Measurements from ENCODE around the gene ANKRD44.
A peak's percentile ranks its signal among the peaks of the same experiment; 100 is the strongest.
"Not testable (repeated sequence)": the region's sequence is repeated elsewhere in the genome, so short reads cannot be mapped to it uniquely, and the experiment has no call there.

Gene ANKRD44

DNA sequence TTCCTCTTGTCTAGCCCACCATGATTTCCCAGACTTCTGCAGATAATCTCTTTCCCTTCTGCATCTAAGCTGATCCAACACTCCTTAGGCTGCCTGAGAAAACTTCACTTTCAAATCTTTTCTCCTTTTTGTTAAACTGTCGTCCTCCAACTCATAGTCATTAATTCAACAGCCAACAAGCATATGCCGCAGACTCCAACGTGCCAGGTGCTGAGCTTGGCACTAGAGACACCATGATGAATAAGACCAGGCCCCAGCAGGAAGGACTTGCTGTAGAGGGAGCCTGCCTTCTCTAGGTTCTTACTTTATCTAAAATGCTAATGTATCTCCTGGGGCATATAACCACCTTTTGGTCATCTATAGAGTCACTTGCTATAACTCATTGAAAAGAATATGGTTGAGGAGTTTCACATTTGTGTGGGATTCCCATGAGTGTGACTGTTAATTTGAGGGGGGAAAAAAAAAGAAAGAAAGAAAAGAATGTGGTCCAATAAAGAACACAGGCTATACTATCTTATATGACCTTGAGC lies 51.0 kb downstream of the ANKRD44 start:
- no peak for DNase-seq (ENCODE audit: low read depth in 2 of 2)

- DNase-seq (ENCODE audit: low read depth in 2 of 2) = no peak
These were observed 52.0 kb downstream of the ANKRD44 start for GRCh38 chr2:197258580-197258979.

GRCh38 chr2:197256547-197257170 lies 53.9 kb downstream of the ANKRD44 start:
- no peak for DNase-seq (ENCODE audit: low read depth in 2 of 2)

DNA sequence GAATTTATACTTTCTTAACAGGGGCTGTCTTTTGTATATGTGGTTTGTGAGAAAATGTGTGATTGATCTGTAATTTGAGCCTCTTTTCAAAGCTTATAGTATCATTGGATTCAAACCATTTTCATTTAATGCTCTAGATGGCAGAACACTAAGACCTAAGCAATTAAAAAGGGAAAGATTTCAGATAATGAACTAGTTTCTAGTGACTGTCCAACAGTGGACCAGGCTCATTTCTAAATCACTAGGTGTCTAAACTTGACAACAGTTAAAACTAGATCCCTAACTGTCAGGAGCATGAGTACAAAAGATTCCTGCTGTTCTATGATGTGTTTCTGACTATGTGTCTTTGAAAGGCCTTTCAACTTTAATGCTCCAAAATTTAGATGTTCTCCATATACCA lies 54.6 kb downstream of the ANKRD44 start:
- no peak for DNase-seq (ENCODE audit: low read depth in 2 of 2)

DNA sequence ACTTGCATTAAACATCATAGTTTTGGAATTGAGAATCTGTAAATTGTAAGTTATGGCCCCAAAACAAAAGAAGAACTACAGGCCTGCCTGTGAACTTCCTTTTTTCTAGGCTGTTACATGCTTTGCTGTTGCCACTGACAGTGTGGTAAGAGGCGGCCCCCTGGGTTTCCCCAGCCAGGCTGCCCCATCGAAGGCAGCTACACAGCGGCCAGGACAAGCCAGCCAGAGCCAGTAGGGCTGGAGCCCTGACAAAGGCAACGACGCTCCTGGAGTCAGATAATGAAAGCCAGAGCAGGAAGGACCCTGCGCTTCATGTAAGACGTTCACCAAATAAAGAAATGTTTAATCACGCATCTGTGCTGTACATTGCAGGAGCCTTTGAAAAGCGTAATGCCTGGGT lies 55.0 kb downstream of the ANKRD44 start:
- peak; percentile 24 to 27 for DNase-seq (ENCODE audit: low read depth in 2 of 2)

- no peak for DNase-seq (ENCODE audit: low read depth in 2 of 2)
These were observed 55.6 kb downstream of the ANKRD44 start for GRCh38 chr2:197254776-197255530.

DNA sequence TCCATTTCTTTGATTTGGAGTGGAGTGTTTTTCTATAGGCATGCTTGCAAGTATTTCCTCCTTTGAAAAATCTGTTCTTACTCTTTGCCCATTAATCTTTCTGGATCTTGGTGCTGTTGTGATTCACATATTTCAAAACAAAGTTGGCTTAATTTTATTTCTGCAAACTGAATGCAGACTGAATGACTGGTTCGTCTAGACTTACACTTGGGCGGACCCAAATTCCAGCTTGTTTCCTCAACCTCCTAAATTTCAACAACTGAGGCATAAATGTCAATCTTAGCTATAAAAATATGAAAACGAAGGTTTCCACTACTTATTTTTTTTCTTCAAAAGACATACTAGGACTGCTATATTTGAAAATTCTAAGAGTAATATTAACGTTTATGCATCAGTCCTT lies 59.0 kb downstream of the ANKRD44 start:
- DNase-seq (ENCODE audit: low read depth in 2 of 2) = no peak

GRCh38 chr2:197251163-197251562 lies 59.4 kb downstream of the ANKRD44 start:
- DNase-seq (ENCODE audit: low read depth in 2 of 2) = no peak

DNA sequence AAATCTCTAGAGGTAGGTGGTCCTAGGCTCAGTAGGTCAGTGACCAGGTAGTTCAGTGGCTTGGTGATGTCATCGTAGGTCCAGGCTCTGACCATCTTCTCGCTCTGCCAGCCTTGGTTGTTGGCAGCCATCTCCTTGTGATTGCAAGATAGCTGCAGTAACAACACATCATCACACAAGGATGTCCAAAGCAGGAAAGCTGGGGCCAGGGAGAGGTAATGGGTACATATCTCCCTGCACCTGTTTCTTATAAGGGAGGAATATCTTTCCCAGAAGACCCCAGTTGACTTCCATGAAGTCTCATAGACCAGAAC lies 60.5 kb downstream of the ANKRD44 start:
- no peak for DNase-seq (ENCODE audit: low read depth in 2 of 2)

DNA sequence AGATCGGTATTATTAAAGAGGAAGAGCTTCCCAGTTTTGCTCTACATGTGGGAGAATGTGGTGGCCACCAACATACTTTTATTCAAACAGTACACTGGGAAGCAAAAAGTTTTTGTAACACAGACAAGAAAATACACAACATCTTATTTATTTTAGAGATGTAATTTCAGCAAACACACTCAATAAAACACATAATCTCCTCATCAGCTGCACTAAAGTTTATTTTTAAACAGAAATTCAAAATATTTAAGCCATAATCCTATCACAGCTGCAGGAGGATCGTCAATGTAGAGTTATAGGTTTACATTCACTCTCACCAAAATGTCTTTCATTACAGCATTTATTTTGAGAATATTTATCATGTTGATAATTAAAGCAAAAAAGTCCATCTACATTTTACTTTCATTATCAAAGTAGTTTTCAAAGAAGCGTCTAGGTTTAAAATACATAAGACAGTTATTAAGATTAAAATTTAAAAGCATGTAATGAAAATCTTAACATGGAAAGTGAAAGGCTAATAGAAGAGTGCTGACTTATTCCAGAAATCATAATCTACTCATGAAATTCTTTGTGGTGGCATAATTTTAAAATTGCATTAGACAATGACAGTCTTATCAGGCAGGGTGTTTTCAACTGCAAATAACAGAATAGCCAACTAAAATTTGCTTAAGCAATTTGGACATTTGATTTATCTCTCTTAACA lies 61.0 kb downstream of the ANKRD44 start:
- DNase-seq (ENCODE audit: low read depth in 2 of 2) = no peak

GRCh38 chr2:197248623-197249022 lies 62.0 kb downstream of the ANKRD44 start:
- DNase-seq (ENCODE audit: low read depth in 2 of 2) = no peak

- DNase-seq (ENCODE audit: low read depth in 2 of 2) = no peak
These were observed 62.6 kb downstream of the ANKRD44 start for GRCh38 chr2:197248001-197248401.

DNA sequence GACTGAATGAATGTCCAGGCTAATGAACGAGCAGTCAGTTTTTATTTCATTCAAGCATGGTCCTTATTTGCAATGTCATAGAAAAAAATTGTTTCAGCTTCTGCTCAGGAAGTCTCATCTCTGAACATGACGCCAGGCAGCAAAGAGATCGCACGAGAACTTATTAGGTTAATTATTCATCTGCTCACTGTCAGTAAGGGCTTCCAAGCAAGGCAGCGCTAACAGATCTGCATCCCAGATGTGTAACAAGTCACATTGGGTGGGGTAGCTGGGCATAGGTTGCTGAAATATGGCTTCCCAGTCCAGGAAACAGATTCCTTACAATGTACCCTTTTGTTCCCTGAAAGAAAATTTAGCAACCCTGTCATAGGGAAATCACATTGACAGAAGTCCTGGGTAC lies 63.5 kb downstream of the ANKRD44 start:
- no peak for DNase-seq (ENCODE audit: low read depth in 2 of 2)

DNA sequence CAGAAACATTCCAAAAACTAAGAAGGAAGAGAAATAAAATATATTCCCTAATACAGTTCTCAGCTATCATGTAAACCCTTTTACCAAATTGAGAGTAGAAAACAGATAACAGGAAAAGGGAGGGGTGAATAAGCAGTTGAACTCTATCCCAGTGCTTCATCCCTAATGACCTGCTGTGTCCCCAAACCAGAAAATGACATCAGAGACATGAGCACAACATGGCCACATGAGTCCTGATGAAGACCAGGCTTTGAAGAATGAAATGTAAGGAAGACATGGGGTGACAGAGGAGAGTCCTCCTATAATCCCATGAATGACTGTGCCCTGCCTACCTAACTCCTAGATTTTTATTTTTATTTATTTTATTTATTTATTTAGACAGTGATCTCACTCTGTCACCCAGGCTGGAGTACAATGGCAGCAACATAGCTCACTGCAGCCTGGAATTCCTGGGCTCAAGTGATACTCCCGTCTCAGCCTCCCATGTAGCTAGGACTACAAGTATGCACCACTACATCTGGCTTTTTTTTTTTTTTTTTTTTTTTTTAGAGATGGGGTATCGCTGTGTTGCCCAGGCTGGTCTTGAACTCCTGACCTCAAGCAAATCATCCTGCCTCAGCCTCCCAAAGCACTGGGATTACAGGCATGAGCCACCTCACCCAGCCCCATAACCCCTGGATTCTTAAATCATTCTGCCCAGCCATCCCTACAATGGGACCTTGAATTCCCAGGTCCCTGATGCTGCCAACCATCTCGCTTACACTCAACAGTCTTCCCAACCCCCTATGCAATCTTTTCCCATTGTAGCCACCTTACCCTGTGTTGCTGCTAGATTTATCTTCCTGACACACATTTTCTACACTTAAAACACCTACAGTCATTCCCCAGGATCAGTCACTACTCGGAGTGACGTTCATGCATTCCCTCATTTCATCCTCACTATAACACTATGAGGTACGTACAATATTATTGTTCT lies 64.5 kb downstream of the ANKRD44 start:
- no peak for DNase-seq (ENCODE audit: low read depth in 2 of 2)

DNA sequence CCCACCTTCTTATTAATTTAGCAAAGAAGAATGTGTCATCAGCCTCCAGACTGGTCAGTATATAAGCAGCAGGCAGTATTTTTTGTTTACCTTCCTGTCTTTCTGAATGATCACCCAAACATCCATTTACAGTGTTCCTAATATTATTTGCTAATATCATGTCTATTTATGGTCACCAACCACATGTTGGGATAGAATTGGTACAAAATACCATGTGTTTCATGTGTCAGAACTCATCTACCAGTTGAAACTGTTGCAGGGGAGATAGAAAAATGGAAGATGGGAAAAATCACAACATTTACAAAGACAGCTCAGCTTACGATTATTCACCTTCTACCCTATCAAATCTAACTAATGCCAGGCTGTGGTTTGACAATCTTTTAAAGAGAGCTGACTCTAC lies 66.2 kb downstream of the ANKRD44 start:
- no peak for DNase-seq (ENCODE audit: low read depth in 2 of 2)

GRCh38 chr2:197242719-197243118 lies 67.9 kb downstream of the ANKRD44 start:
- no peak for DNase-seq (ENCODE audit: low read depth in 2 of 2)

- DNase-seq (ENCODE audit: low read depth in 2 of 2) = no peak
These were observed 69.0 kb downstream of the ANKRD44 start for GRCh38 chr2:197241596-197241995.

- DNase-seq (ENCODE audit: low read depth in 2 of 2) = no peak
These were observed 69.4 kb downstream of the ANKRD44 start for GRCh38 chr2:197241153-197241552.

DNA sequence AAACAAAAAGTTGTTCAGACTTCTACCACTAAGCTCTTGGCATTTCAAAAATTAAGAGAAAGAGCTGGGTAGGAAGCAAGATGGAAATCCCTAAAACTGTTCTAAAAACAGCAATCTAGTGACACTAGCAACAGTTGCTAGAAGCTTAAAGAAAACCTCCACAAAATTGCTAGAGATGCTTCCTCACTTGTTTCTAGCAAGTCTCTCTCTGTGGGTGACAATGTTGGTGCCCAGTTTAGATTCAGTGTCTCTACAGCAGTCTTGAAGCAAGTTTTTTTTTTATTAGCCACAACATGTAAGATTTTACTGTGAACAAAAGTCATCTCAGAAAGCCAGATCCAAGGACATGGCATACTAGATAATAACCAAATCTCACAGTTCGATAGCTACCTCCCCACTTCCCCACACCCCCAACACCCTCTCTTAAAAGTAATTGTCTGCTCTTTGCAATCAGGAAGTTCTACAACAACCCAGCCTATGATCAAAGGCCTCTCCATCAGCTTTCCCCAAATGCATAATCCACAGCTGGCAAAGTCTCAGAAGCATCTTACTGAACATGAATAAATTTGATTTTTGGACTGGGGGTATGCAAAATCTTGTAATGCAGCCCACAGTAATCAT lies 70.0 kb downstream of the ANKRD44 start:
- no peak for DNase-seq (ENCODE audit: low read depth in 2 of 2)

- DNase-seq (ENCODE audit: low read depth in 2 of 2) = not testable (repeated sequence)
These were observed 70.6 kb downstream of the ANKRD44 start for GRCh38 chr2:197240018-197240417.

- no peak for DNase-seq (ENCODE audit: low read depth in 2 of 2)
These were observed 71.1 kb downstream of the ANKRD44 start for GRCh38 chr2:197239434-197239833.
